ENCODE measurements around the gene PRMT9. TPM values are rescaled to one million over a fixed set of nuclear protein-coding genes. Genes with fewer than 3 reads are reported as not detected.

The PRMT9 gene
- total and polyA plus RNA-seq, 9 of the 15 experiments (the other 6 are each of a cell fraction or from before 2014, with no cell fraction given) = 3.5 to 15.6 (median 7.2) TPM

- DNase-seq (ENCODE audit: extremely low read depth in 1 of 4, low spot score in 3 of 4) = no peak
- no peak for TF ChIP-seq ZNF263 (CRISPR knock-in tag; IDR thresholded peaks at IDR 0.05; ENCODE audit: borderline replicate concordance)
- no peaks in the 10 kb centered on the region for H3K79me2 ChIP-seq (ENCODE audit: control insufficient read depth, insufficient read depth, low read length)
- no peak for ATAC-seq
- no peak for FAIRE-seq
- H3K9me1 ChIP-seq (ENCODE audit: control insufficient read depth, insufficient read depth, low read length) = no peaks in the 10 kb centered on the region
- no peak overlapping the region for H3K9ac ChIP-seq (ENCODE audit: insufficient read depth in 1 of 2, low read depth in 2 of 2, low read length in 2 of 2)
- no peak overlapping the region for H3K4me3 ChIP-seq
- BruUV-seq (replicated peaks) = no TSS peak
- ChIA-PET POLR2A (no interaction called here), CTCF (ENCODE audit: low intra/inter-chr PET ratio) (no interaction called here)
- peaks cover 8 to 12% of the 10 kb centered on the region in 2 experiments; a peak in 3 of 5 replicates for H3K27me3 ChIP-seq (ENCODE audit: control insufficient read depth in 2 of 2, insufficient read depth in 2 of 2, low read length in 2 of 2)
- H3K9me3 ChIP-seq (replicated peaks; ENCODE audit: control insufficient read depth, insufficient read depth, low read depth, low read length) = no peaks in the 10 kb centered on the region
- H2AFZ ChIP-seq (ENCODE audit: low read depth, low read length) = no peak overlapping the region; the same call in 1 of the 2 replicates
- 5% methylated on average over 12 of the region's 13 CpGs for WGBS (ENCODE audit: insufficient coverage, low coverage, missing lambda C conversion rate)
- no peaks in the 10 kb centered on the region for H3K36me3 ChIP-seq (ENCODE audit: control insufficient read depth, insufficient read depth, low read length)
- H4K20me1 ChIP-seq (replicated peaks; ENCODE audit: control insufficient read depth, insufficient read depth, low read length) = 0 out of 2 replicates have a peak, but pooled peaks cover 4% of the 10 kb centered on the region
- in situ Hi-C loops (cut with MboI) (no loop called here), intact Hi-C loops (cut with micrococcal nuclease) (no loop called here)
- H3K4me1 ChIP-seq (replicated peaks in 1 of 2; ENCODE audit: control insufficient read depth in 2 of 2, insufficient read depth in 2 of 2, low read length in 2 of 2) = no peaks in the 10 kb centered on the region
- H3K27ac ChIP-seq (ENCODE audit: extremely low read depth, low read depth, low read length) = no peak overlapping the region
- H3K4me2 ChIP-seq (ENCODE audit: insufficient read depth, low read length) = no peak overlapping the region
Observed at GRCh38 chr4:147724468-147725201, 40.7 kb upstream of the PRMT9 start.

- CTCF ChIA-PET (ENCODE audit: low intra/inter-chr PET ratio) = no interaction called here
- FAIRE-seq (no peak), ATAC-seq (no peak), DNase-seq (ENCODE audit: extremely low read depth in 1 of 4, low spot score in 3 of 4) (no peak)
- POLR2A ChIA-PET = no interaction called here
- TF ChIP-seq TFE3 (CRISPR knock-in tag; IDR thresholded peaks at IDR 0.05) (0 out of 2 replicates have a peak, but pooled peaks have one; percentile 4), MEIS2 (IDR thresholded peaks at IDR 0.05; ENCODE audit: partially characterized antibody) (peak; percentile 20), RAD51 (IDR thresholded peaks at IDR 0.05; ENCODE audit: borderline replicate concordance, low read depth) (0 out of 2 replicates have a peak, but pooled peaks have one; percentile 26), USF1 (CRISPR knock-in tag; IDR thresholded peaks at IDR 0.05) (0 out of 2 replicates have a peak, but pooled peaks have one; percentile 25), USF2 (CRISPR knock-in tag; IDR thresholded peaks at IDR 0.05) (peak; percentile 67), YBX1 (IDR thresholded peaks at IDR 0.05) (no peak)
- H3K9ac ChIP-seq (ENCODE audit: insufficient read depth in 1 of 2, low read depth in 2 of 2, low read length in 2 of 2) = no peak overlapping the region
- H3K9me3 ChIP-seq (replicated peaks; ENCODE audit: control insufficient read depth, insufficient read depth, low read depth, low read length) = no peaks in the 10 kb centered on the region
- H4K20me1 ChIP-seq (replicated peaks; ENCODE audit: control insufficient read depth, insufficient read depth, low read length) = 0 out of 2 replicates have a peak, but pooled peaks cover 3% of the 10 kb centered on the region
- H3K27ac ChIP-seq (ENCODE audit: extremely low read depth, low read depth, low read length) = no peak overlapping the region
- H2AFZ ChIP-seq (ENCODE audit: low read depth, low read length) = no peak overlapping the region
- in situ Hi-C loops (cut with MboI) = no loop called here
- no peak overlapping the region for H3K4me3 ChIP-seq
- H3K27me3 ChIP-seq (ENCODE audit: control insufficient read depth in 2 of 2, insufficient read depth in 2 of 2, low read length in 2 of 2) = peaks cover 5 to 12% of the 10 kb centered on the region in 2 experiments; a peak in 3 of 5 replicates
- 0% methylated on average over 5 of the region's 5 CpGs for WGBS (ENCODE audit: insufficient coverage, low coverage, missing lambda C conversion rate)
- no peaks in the 10 kb centered on the region for H3K9me1 ChIP-seq (ENCODE audit: control insufficient read depth, insufficient read depth, low read length)
- no peaks in the 10 kb centered on the region for H3K4me1 ChIP-seq (replicated peaks in 1 of 2; ENCODE audit: control insufficient read depth in 2 of 2, insufficient read depth in 2 of 2, low read length in 2 of 2)
- BruUV-seq (replicated peaks) = no TSS peak
- no peak overlapping the region for H3K4me2 ChIP-seq (ENCODE audit: insufficient read depth, low read length)
- no peaks in the 10 kb centered on the region for H3K79me2 ChIP-seq (ENCODE audit: control insufficient read depth, insufficient read depth, low read length)
- no peaks in the 10 kb centered on the region for H3K36me3 ChIP-seq (ENCODE audit: control insufficient read depth, insufficient read depth, low read length)
- intact Hi-C loops (cut with micrococcal nuclease) = no loop called here
Observed at GRCh38 chr4:147723326-147723725, 39.4 kb upstream of the PRMT9 start.

Data from K562 (cell line).